ENCODE data around the gene LONRF3. TPM values are rescaled to one million over a fixed set of nuclear protein-coding genes. Genes with fewer than 3 reads are reported as not detected.
"Not testable (repeated sequence)": the region's sequence is repeated elsewhere in the genome, so short reads cannot be mapped to it uniquely, and the experiment has no call there.

Gene LONRF3
- total and polyA plus RNA-seq, 4 donors: 2.0 to 26.7 (median 5.8) TPM

- no peaks in the 10 kb centered on the region for H3K9me3 ChIP-seq (ENCODE audit: control insufficient read depth in 4 of 4, low read length in 3 of 4)
- 83% methylated on average over 11 of the region's 11 CpGs for WGBS
- no peaks in the 10 kb centered on the region for H3K27me3 ChIP-seq (ENCODE audit: control insufficient read depth in 4 of 4, insufficient read depth in 4 of 4, low read length in 3 of 4)
- TF ChIP-seq ATF3 (IDR thresholded peaks at IDR 0.05): no peak
- TF ChIP-seq SP1 (IDR thresholded peaks at IDR 0.05): no peak
- no peak for TF ChIP-seq YY1 (IDR thresholded peaks at IDR 0.05)
- DNase-seq (ENCODE audit: low spot score): no peak
- no peak overlapping the region for H3K9ac ChIP-seq (ENCODE audit: low read depth in 1 of 2, low read length in 2 of 2)
- H3K36me3 ChIP-seq (ENCODE audit: control insufficient read depth in 4 of 4, insufficient read depth in 3 of 4, low read depth in 1 of 4, low read length in 3 of 4): peaks cover 6 to 32% (median 19%) of the 10 kb centered on the region in 4 donors
- H3K4me3 ChIP-seq (ENCODE audit: low read depth in 1 of 3, low read length in 3 of 3): no peak overlapping the region
- H3K4me1 ChIP-seq (ENCODE audit: control insufficient read depth in 4 of 4, insufficient read depth in 4 of 4, low read length in 3 of 4): no peaks in the 10 kb centered on the region
- no peak overlapping the region for H3K27ac ChIP-seq (ENCODE audit: low read depth in 1 of 2, low read length in 2 of 2)
Measured at GRCh38 chrX:118990512-118991227, 16.3 kb downstream of the LONRF3 start.

GRCh38 chrX:118992441-118993121, 18.2 kb downstream of the LONRF3 start:
- not testable (repeated sequence) for H3K4me1 ChIP-seq (ENCODE audit: control insufficient read depth in 4 of 4, insufficient read depth in 4 of 4, low read length in 3 of 4); DNase-seq (ENCODE audit: low spot score); H3K9ac ChIP-seq (ENCODE audit: low read depth in 1 of 2, low read length in 2 of 2); H3K27ac ChIP-seq (ENCODE audit: low read depth in 1 of 2, low read length in 2 of 2); H3K9me3 ChIP-seq (ENCODE audit: control insufficient read depth in 4 of 4, low read length in 3 of 4); H3K4me3 ChIP-seq (ENCODE audit: low read depth in 1 of 3, low read length in 3 of 3); H3K27me3 ChIP-seq (ENCODE audit: control insufficient read depth in 4 of 4, insufficient read depth in 4 of 4, low read length in 3 of 4)
- 88% methylated on average over 4 of the region's 4 CpGs for WGBS
- H3K36me3 ChIP-seq (ENCODE audit: control insufficient read depth in 4 of 4, insufficient read depth in 3 of 4, low read depth in 1 of 4, low read length in 3 of 4): peaks cover 6 to 32% (median 15%) of the 10 kb centered on the region in 4 donors

GRCh38 chrX:119003462-119003861, 29.0 kb downstream of the LONRF3 start:
- H3K36me3 ChIP-seq (ENCODE audit: control insufficient read depth in 4 of 4, insufficient read depth in 3 of 4, low read depth in 1 of 4, low read length in 3 of 4): peaks cover 0 to 14% (median 5%) of the 10 kb centered on the region in 4 donors
- no peaks in the 10 kb centered on the region for H3K27me3 ChIP-seq (ENCODE audit: control insufficient read depth in 4 of 4, insufficient read depth in 4 of 4, low read length in 3 of 4)
- H3K4me1 ChIP-seq (ENCODE audit: control insufficient read depth in 4 of 4, insufficient read depth in 4 of 4, low read length in 3 of 4): no peaks in the 10 kb centered on the region
- TF ChIP-seq HNF4G (IDR thresholded peaks at IDR 0.05): no peak
- TF ChIP-seq SP1 (IDR thresholded peaks at IDR 0.05): no peak
- no peak for TF ChIP-seq ATF3 (IDR thresholded peaks at IDR 0.05)
- TF ChIP-seq EGR1 (IDR thresholded peaks at IDR 0.05; ENCODE audit: low read depth in 2 of 2): no peak
- TF ChIP-seq TAF1 (conservative IDR thresholded peaks at IDR 0.05): no peak
- no peak for TF ChIP-seq JUND (IDR thresholded peaks at IDR 0.05)
- TF ChIP-seq REST (IDR thresholded peaks at IDR 0.05): no peak
- no peak for TF ChIP-seq CTCF (IDR thresholded peaks at IDR 0.05; ENCODE audit: low read depth, low read length, missing input control)
- TF ChIP-seq NR2F2 (IDR thresholded peaks at IDR 0.05): no peak
- TF ChIP-seq MAX (IDR thresholded peaks at IDR 0.05): no peak
- no peak for TF ChIP-seq FOXA2 (IDR thresholded peaks at IDR 0.05)
- no peak for TF ChIP-seq YY1 (IDR thresholded peaks at IDR 0.05)
- TF ChIP-seq FOXA1 (IDR thresholded peaks at IDR 0.05): no peak
- no peak overlapping the region for H3K27ac ChIP-seq (ENCODE audit: low read depth in 1 of 2, low read length in 2 of 2)
- no peak overlapping the region for H3K4me3 ChIP-seq (ENCODE audit: low read depth in 1 of 3, low read length in 3 of 3)
- 63% methylated on average over 3 of the region's 3 CpGs for WGBS
- DNase-seq (ENCODE audit: low spot score): no peak
- H3K9me3 ChIP-seq (ENCODE audit: control insufficient read depth in 4 of 4, low read length in 3 of 4): no peaks in the 10 kb centered on the region
- no peak overlapping the region for H3K9ac ChIP-seq (ENCODE audit: low read depth in 1 of 2, low read length in 2 of 2)

All from liver (tissue), 9 donors.